DOHH2 (cell line): ENCODE data around the gene KRT17.

Source experiments
- CTCF ChIP-seq: fragments of 200-600 bp; sonication (generic); IDR thresholded peaks from one replicate; pipeline ENCODE4 v1.5.1; 2014; ENCODE audit warnings: antibody characterized with exemption, mild to moderate bottlenecking, low read depth, low read length; ENCODE audit not compliant: poor library complexity, severe bottlenecking
- EZH2phosphoT487 ChIP-seq: fragments of 200-600 bp; sonication (generic); IDR thresholded peaks from 2 replicates; pipeline ENCODE4 v1.6.1; 2017; ENCODE audit warnings: borderline replicate concordance, mild to moderate bottlenecking, antibody characterized with exemption, low read length, moderate library complexity, mixed read lengths

GRCh38 chr17:41599680-41600079, 24.7 kb downstream of the KRT17 start:
- no peak for TF ChIP-seq CTCF
- TF ChIP-seq EZH2phosphoT487: no peak
